SK-N-SH treated with all-trans-retinoic acid at 6 μM for 48 hours (cell line): ENCODE measurements around the gene MTPN.

Experiments
- ATAC-seq: fragments of 200-7000 bp; cut with Tn5 transposase; 3 replicates; pipeline ENCODE4 v1.9.1; 2020; ENCODE audit warnings: mild to moderate bottlenecking, moderate library complexity
- ARNTL ChIP-seq: fragments of 450-650 bp; formaldehyde crosslinking; IDR thresholded peaks from 2 replicates; pipeline ENCODE4 v1.5.0; 2020; ENCODE audit warnings: low read depth, mild to moderate bottlenecking, moderate library complexity, borderline replicate concordance
- BACH2 ChIP-seq: fragments of 250-450 bp; sonication (Bioruptor Pico); IDR thresholded peaks from 2 replicates; pipeline ENCODE4 v1.9.0; 2021; ENCODE audit warnings: mild to moderate bottlenecking, borderline replicate concordance
- CSDC2 ChIP-seq: fragments of 250-450 bp; sonication (Bioruptor Pico); IDR thresholded peaks from 2 replicates; pipeline ENCODE4 v1.5.0; 2020; ENCODE audit warnings: mild to moderate bottlenecking, moderate library complexity
- ESRRG ChIP-seq: fragments of 250-450 bp; sonication (Bioruptor Pico); IDR thresholded peaks from 2 replicates; pipeline ENCODE4 v1.6.1; 2021; ENCODE audit warnings: mild to moderate bottlenecking
- GLIS3 ChIP-seq: fragments of 250-450 bp; sonication (Bioruptor Pico); IDR thresholded peaks from 2 replicates; pipeline ENCODE4 v1.5.0; 2020; ENCODE audit warnings: mild to moderate bottlenecking, moderate library complexity
- ISL1 ChIP-seq: fragments of 250-450 bp; sonication (Bioruptor Pico); IDR thresholded peaks from 2 replicates; pipeline ENCODE4 v2.1.2; 2022; ENCODE audit warnings: mild to moderate bottlenecking, moderate library complexity
- OSR1 ChIP-seq: fragments of 250-450 bp; sonication (Bioruptor Pico); IDR thresholded peaks from 2 replicates; pipeline ENCODE4 v1.8.0; 2022; ENCODE audit warnings: moderate library complexity, mild to moderate bottlenecking, inconsistent platforms
- PPARA ChIP-seq: fragments of 250-450 bp; sonication (Bioruptor Pico); IDR thresholded peaks from 2 replicates; pipeline ENCODE4 v1.5.0; 2020; ENCODE audit warnings: mild to moderate bottlenecking, borderline replicate concordance
- RARB ChIP-seq: fragments of 250-450 bp; sonication (Bioruptor Pico); IDR thresholded peaks from 2 replicates; pipeline ENCODE4 v1.8.0; 2021; ENCODE audit warnings: mild to moderate bottlenecking, moderate library complexity
- SNAI2 ChIP-seq: fragments of 250-450 bp; sonication (Bioruptor Pico); IDR thresholded peaks from 2 replicates; pipeline ENCODE4 v1.5.0; 2020; ENCODE audit warnings: mild to moderate bottlenecking, moderate library complexity
- TCF4 ChIP-seq: fragments of 250-450 bp; sonication (Bioruptor Pico); IDR thresholded peaks from 2 replicates; pipeline ENCODE4 v1.8.0; 2021; ENCODE audit warnings: mild to moderate bottlenecking, moderate library complexity, borderline replicate concordance
- TOX ChIP-seq: fragments of 250-450 bp; sonication (Bioruptor Pico); IDR thresholded peaks from 2 replicates; pipeline ENCODE4 v1.8.0; 2021; ENCODE audit warnings: mild to moderate bottlenecking, moderate library complexity, borderline replicate concordance
- ZC3H10 ChIP-seq: fragments of 250-450 bp; sonication (Bioruptor Pico); IDR thresholded peaks from 2 replicates; pipeline ENCODE4 v1.5.1; 2021; ENCODE audit warnings: mild to moderate bottlenecking, moderate library complexity
- ZFP3 ChIP-seq: fragments of 250-450 bp; sonication (Bioruptor Pico); IDR thresholded peaks from 2 replicates; pipeline ENCODE4 v1.5.0; 2020; ENCODE audit warnings: mild to moderate bottlenecking, moderate library complexity
- ZFP30 ChIP-seq: fragments of 450-650 bp; formaldehyde crosslinking; IDR thresholded peaks from 2 replicates; pipeline ENCODE4 v1.5.0; 2022; ENCODE audit warnings: mild to moderate bottlenecking, moderate library complexity
- ZNF565 ChIP-seq: fragments of 450-650 bp; formaldehyde crosslinking; conservative IDR thresholded peaks from 2 replicates; pipeline ENCODE4 v1.5.0; 2020; ENCODE audit warnings: low read depth, mild to moderate bottlenecking, moderate library complexity
- ZNF8 ChIP-seq: fragments of 450-650 bp; formaldehyde crosslinking; IDR thresholded peaks from 2 replicates; pipeline ENCODE4 v1.5.0; 2020; ENCODE audit warnings: mild to moderate bottlenecking, moderate library complexity
- TF ChIP-seq, protein P1 (sequence below): fragments of 250-450 bp; sonication (Bioruptor Pico); IDR thresholded peaks from 2 replicates; pipeline ENCODE4 v1.5.0; 2020; ENCODE audit warnings: mild to moderate bottlenecking, moderate library complexity
- TF ChIP-seq, protein P2 (sequence below): fragments of 250-450 bp; sonication (Bioruptor Pico); IDR thresholded peaks from 2 replicates; pipeline ENCODE4 v1.5.1; 2021; ENCODE audit warnings: mild to moderate bottlenecking, moderate library complexity
- TF ChIP-seq, protein P3 (sequence below): fragments of 250-450 bp; sonication (Bioruptor Pico); IDR thresholded peaks from 2 replicates; pipeline ENCODE4 v1.8.0; 2020; ENCODE audit warnings: mild to moderate bottlenecking, moderate library complexity, borderline replicate concordance
- TF ChIP-seq, protein P4 (sequence below): fragments of 250-450 bp; sonication (Bioruptor Pico); IDR thresholded peaks from 2 replicates; pipeline ENCODE4 v1.8.0; 2021; ENCODE audit warnings: low read depth, mild to moderate bottlenecking, moderate library complexity, borderline replicate concordance

The MTPN gene

DNA sequence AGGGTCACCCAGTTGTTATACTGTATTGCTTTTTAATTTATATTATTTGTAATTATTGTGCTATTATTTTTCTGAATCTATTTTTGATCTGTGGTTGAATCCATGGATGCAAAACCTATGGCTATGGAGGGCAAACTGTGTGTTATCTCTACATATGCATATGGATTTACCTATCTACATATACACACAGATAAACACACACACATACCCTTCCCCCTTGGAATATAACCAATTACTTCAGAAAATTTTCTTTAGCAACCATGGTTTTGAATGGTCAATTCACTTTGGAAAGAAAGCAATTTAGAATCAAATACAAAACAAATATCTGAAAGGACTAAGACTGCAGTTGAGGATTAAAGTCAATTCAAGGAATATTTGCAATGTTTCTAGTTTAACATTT is 39.1 kb downstream of the MTPN start:
- ATAC-seq: no peak
- TF ChIP-seq ZNF8 (CRISPR knock-in tag): no peak
- no peak for TF ChIP-seq SNAI2 (CRISPR knock-in tag)
- TF ChIP-seq GLIS3 (CRISPR knock-in tag): no peak
- TF ChIP-seq, protein P1, sequence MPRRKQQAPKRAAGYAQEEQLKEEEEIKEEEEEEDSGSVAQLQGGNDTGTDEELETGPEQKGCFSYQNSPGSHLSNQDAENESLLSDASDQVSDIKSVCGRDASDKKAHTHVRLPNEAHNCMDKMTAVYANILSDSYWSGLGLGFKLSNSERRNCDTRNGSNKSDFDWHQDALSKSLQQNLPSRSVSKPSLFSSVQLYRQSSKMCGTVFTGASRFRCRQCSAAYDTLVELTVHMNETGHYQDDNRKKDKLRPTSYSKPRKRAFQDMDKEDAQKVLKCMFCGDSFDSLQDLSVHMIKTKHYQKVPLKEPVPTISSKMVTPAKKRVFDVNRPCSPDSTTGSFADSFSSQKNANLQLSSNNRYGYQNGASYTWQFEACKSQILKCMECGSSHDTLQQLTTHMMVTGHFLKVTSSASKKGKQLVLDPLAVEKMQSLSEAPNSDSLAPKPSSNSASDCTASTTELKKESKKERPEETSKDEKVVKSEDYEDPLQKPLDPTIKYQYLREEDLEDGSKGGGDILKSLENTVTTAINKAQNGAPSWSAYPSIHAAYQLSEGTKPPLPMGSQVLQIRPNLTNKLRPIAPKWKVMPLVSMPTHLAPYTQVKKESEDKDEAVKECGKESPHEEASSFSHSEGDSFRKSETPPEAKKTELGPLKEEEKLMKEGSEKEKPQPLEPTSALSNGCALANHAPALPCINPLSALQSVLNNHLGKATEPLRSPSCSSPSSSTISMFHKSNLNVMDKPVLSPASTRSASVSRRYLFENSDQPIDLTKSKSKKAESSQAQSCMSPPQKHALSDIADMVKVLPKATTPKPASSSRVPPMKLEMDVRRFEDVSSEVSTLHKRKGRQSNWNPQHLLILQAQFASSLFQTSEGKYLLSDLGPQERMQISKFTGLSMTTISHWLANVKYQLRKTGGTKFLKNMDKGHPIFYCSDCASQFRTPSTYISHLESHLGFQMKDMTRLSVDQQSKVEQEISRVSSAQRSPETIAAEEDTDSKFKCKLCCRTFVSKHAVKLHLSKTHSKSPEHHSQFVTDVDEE (CRISPR knock-in tag): no peak
- no peak for TF ChIP-seq ARNTL
- no peak for TF ChIP-seq BACH2 (CRISPR knock-in tag)
- no peak for TF ChIP-seq OSR1 (CRISPR knock-in tag)
- no peak for TF ChIP-seq CSDC2 (CRISPR knock-in tag)
- TF ChIP-seq ZC3H10 (CRISPR knock-in tag): no peak
- TF ChIP-seq, protein P2, sequence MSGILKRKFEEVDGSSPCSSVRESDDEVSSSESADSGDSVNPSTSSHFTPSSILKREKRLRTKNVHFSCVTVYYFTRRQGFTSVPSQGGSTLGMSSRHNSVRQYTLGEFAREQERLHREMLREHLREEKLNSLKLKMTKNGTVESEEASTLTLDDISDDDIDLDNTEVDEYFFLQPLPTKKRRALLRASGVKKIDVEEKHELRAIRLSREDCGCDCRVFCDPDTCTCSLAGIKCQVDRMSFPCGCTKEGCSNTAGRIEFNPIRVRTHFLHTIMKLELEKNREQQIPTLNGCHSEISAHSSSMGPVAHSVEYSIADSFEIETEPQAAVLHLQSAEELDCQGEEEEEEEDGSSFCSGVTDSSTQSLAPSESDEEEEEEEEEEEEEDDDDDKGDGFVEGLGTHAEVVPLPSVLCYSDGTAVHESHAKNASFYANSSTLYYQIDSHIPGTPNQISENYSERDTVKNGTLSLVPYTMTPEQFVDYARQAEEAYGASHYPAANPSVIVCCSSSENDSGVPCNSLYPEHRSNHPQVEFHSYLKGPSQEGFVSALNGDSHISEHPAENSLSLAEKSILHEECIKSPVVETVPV (CRISPR knock-in tag): no peak
- no peak for TF ChIP-seq TOX (CRISPR knock-in tag)
- no peak for TF ChIP-seq ZNF565
- no peak for TF ChIP-seq PPARA (CRISPR knock-in tag)
- TF ChIP-seq, protein P3, sequence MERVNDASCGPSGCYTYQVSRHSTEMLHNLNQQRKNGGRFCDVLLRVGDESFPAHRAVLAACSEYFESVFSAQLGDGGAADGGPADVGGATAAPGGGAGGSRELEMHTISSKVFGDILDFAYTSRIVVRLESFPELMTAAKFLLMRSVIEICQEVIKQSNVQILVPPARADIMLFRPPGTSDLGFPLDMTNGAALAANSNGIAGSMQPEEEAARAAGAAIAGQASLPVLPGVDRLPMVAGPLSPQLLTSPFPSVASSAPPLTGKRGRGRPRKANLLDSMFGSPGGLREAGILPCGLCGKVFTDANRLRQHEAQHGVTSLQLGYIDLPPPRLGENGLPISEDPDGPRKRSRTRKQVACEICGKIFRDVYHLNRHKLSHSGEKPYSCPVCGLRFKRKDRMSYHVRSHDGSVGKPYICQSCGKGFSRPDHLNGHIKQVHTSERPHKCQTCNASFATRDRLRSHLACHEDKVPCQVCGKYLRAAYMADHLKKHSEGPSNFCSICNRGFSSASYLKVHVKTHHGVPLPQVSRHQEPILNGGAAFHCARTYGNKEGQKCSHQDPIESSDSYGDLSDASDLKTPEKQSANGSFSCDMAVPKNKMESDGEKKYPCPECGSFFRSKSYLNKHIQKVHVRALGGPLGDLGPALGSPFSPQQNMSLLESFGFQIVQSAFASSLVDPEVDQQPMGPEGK (CRISPR knock-in tag): no peak
- TF ChIP-seq ISL1 (CRISPR knock-in tag): no peak
- TF ChIP-seq ZFP3 (CRISPR knock-in tag): no peak

DNA sequence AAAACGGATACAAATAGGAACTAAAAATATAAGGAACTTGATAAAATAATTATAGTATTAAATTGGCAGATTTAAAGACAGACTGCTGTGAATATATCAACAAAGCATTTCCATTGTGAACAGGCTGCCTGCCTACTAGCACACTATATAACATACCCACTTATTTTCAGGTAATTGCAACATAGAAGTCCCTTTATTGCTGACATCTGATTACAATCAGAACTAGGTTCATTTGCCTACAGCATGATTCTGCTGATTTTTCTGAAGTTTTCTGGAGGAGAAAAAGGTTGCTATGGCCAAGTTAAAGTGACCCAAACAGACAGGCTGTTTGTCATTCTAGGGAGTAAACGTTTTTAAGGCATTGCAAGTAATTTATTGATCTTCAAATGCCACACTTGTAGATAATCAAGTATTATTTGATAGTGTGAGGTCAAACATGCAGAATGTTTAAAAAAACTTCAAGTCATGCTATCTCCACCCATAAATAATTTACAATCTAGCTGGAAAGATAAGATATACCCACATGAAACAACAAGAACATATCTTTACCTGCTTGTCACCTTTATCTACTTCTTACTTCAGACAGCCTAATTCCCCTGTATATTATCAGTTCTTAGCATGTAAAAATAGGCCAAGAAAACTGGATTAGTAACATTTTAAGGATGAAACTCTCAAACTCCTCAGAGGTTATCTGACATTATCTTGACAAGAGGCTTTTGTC is 40.5 kb downstream of the MTPN start:
- TF ChIP-seq, protein P3 (CRISPR knock-in tag): no peak
- no peak for TF ChIP-seq CSDC2 (CRISPR knock-in tag)
- TF ChIP-seq, protein P2 (CRISPR knock-in tag): no peak
- no peak for ATAC-seq

DNA sequence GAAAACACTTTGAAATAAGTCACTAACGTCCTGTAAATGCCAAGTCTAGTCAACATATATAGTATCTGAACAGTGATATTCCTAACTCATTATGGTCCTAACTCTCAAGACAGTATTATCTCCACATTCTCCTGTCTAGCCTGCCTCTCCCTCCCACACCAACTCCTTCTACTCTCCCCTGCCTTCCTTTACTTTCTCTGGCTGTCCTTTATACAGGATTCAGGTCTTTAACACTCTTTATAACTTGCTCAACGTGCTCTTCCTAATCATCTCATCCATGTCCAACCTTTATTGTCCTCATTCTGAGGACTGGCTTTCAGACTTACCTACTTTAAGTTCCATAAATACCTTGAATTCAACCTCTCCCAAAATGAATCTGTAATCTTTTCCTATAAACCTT is 42.5 kb downstream of the MTPN start:
- ATAC-seq: no peak
- TF ChIP-seq RARB (CRISPR knock-in tag): no peak
- no peak for TF ChIP-seq TOX (CRISPR knock-in tag)
- TF ChIP-seq TCF4: no peak
- TF ChIP-seq, protein P4, sequence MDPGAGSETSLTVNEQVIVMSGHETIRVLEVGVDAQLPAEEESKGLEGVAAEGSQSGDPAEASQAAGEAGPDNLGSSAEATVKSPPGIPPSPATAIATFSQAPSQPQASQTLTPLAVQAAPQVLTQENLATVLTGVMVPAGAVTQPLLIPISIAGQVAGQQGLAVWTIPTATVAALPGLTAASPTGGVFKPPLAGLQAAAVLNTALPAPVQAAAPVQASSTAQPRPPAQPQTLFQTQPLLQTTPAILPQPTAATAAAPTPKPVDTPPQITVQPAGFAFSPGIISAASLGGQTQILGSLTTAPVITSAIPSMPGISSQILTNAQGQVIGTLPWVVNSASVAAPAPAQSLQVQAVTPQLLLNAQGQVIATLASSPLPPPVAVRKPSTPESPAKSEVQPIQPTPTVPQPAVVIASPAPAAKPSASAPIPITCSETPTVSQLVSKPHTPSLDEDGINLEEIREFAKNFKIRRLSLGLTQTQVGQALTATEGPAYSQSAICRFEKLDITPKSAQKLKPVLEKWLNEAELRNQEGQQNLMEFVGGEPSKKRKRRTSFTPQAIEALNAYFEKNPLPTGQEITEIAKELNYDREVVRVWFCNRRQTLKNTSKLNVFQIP: no peak
- TF ChIP-seq ZFP30 (CRISPR knock-in tag): no peak
- TF ChIP-seq SNAI2 (CRISPR knock-in tag): no peak
- no peak for TF ChIP-seq ARNTL
- TF ChIP-seq, protein P2 (CRISPR knock-in tag): no peak
- no peak for TF ChIP-seq ISL1 (CRISPR knock-in tag)
- no peak for TF ChIP-seq ESRRG (CRISPR knock-in tag)
- no peak for TF ChIP-seq BACH2 (CRISPR knock-in tag)
- no peak for TF ChIP-seq ZFP3 (CRISPR knock-in tag)
- TF ChIP-seq, protein P1 (CRISPR knock-in tag): no peak
